Endometrial microvascular endothelial cells (primary cell): Measurements from ENCODE around the gene GPRIN3. TPM values are rescaled to one million over a fixed set of nuclear protein-coding genes. Genes with fewer than 3 reads are reported as not detected.

Experiments
- in situ Hi-C: cut with HindIII; loops from 2 replicates; pipeline ENCODE4 v1.10.0; 2017; ENCODE audit warnings: low sequenced_read_pairs, low pct_unique_long_range_greater_than_20kb; ENCODE audit errors: inconsistent ontology term
- total RNA-seq: library from RNA; depleted of rRNA; stranded (reverse); fragments of >200 nt; gene quantifications from one replicate; pipeline ENCODE4 v1.2.3, GENCODE V29; 2015; ENCODE audit errors: inconsistent ontology term

GPRIN3 gene
- total RNA-seq = under 0.01 TPM

GRCh38 chr4:89307446-89308160 is at the start of gene GPRIN3:
GPRIN3 (minus strand) TSS chr4:89307800; CDS start chr4:89250110, 57,690 bp downstream.
- in situ Hi-C loops = no loop called here

GRCh38 chr4:89357340-89357739 is 49.7 kb upstream of the GPRIN3 start:
- in situ Hi-C loops = no loop called here

GRCh38 chr4:89356086-89356485 is 48.5 kb upstream of the GPRIN3 start:
- in situ Hi-C loops = no loop called here

- in situ Hi-C loops = no loop called here
Observed at GRCh38 chr4:89353514-89353913, 45.9 kb upstream of the GPRIN3 start.

- in situ Hi-C loops = no loop called here
Observed at GRCh38 chr4:89352541-89352940, 44.9 kb upstream of the GPRIN3 start.

- in situ Hi-C loops = no loop called here
Observed at GRCh38 chr4:89351201-89351600, 43.6 kb upstream of the GPRIN3 start.

GRCh38 chr4:89347363-89348025 is 39.9 kb upstream of the GPRIN3 start:
- in situ Hi-C loops = no loop called here

GRCh38 chr4:89344571-89344970 is 37.0 kb upstream of the GPRIN3 start:
- in situ Hi-C loops = no loop called here

GRCh38 chr4:89338206-89338605 is 30.6 kb upstream of the GPRIN3 start:
- in situ Hi-C loops = no loop called here

- in situ Hi-C loops = no loop called here
Observed at GRCh38 chr4:89337681-89338080, 30.1 kb upstream of the GPRIN3 start.

- in situ Hi-C loops = no loop called here
Observed at GRCh38 chr4:89336818-89337420, 29.3 kb upstream of the GPRIN3 start.

GRCh38 chr4:89334830-89335229 is 27.2 kb upstream of the GPRIN3 start:
- in situ Hi-C loops = no loop called here

- in situ Hi-C loops = no loop called here
Observed at GRCh38 chr4:89334311-89334710, 26.7 kb upstream of the GPRIN3 start.

GRCh38 chr4:89331686-89332544 is 24.3 kb upstream of the GPRIN3 start:
- in situ Hi-C loops = no loop called here

- in situ Hi-C loops = no loop called here
Observed at GRCh38 chr4:89331197-89331596, 23.6 kb upstream of the GPRIN3 start.

GRCh38 chr4:89329280-89329679 is 21.7 kb upstream of the GPRIN3 start:
- in situ Hi-C loops = no loop called here

GRCh38 chr4:89324671-89325070 is 17.1 kb upstream of the GPRIN3 start:
- in situ Hi-C loops = no loop called here

- in situ Hi-C loops = no loop called here
Observed at GRCh38 chr4:89322671-89323070, 15.1 kb upstream of the GPRIN3 start.

GRCh38 chr4:89319756-89320155 is 12.2 kb upstream of the GPRIN3 start:
- in situ Hi-C loops = no loop called here
